Measurements from ENCODE around the gene SOWAHC. TPM values are rescaled to one million over a fixed set of nuclear protein-coding genes. Genes with fewer than 3 reads are reported as not detected.

The SOWAHC gene
- total and polyA plus RNA-seq, 2 of the 13 experiments (the other 11 are each of a cell fraction or from before 2014, with no cell fraction given): 21.2 to 22.5 TPM

- peak; percentile 85 for TF ChIP-seq ZNF574 (CRISPR knock-in tag; IDR thresholded peaks at IDR 0.05)
- no peak; the same call in 1 of the 2 replicates for TF ChIP-seq AFF4 (CRISPR knock-in tag; IDR thresholded peaks at IDR 0.05)
- no peak for TF ChIP-seq ZNF282 (IDR thresholded peaks at IDR 0.05; ENCODE audit: partially characterized antibody)
- peak; percentile 64 for TF ChIP-seq ZBTB7A (CRISPR knock-in tag; IDR thresholded peaks at IDR 0.05)
- TF ChIP-seq ZBTB38 (CRISPR knock-in tag; IDR thresholded peaks at IDR 0.05): peak; percentile 91; the same call in 1 of the 2 replicates
- TF ChIP-seq ZBTB1 (CRISPR knock-in tag; IDR thresholded peaks at IDR 0.05; ENCODE audit: borderline replicate concordance): no peak
- no peak for TF ChIP-seq MAFK (conservative IDR thresholded peaks at IDR 0.05 in 1 of 2, IDR thresholded peaks at IDR 0.05 in 1 of 2; ENCODE audit: low read length in 2 of 2)
- TF ChIP-seq ZNF800 (CRISPR knock-in tag; IDR thresholded peaks at IDR 0.05): peak; percentile 92; the same call in 1 of the 2 replicates
- TF ChIP-seq HMG20A (CRISPR knock-in tag; IDR thresholded peaks at IDR 0.05; ENCODE audit: borderline replicate concordance): peak; percentile 86; the same call in 1 of the 2 replicates
- TF ChIP-seq TRAFD1 (CRISPR knock-in tag; IDR thresholded peaks at IDR 0.05; ENCODE audit: borderline replicate concordance): no peak
- no peak for TF ChIP-seq SRF (IDR thresholded peaks at IDR 0.05; ENCODE audit: low read depth, low read length)
- no peak for TF ChIP-seq ZNF513 (CRISPR knock-in tag; conservative IDR thresholded peaks at IDR 0.05)
- TF ChIP-seq KDM4B (CRISPR knock-in tag; IDR thresholded peaks at IDR 0.05): peak; percentile 99
- peak; percentile 78; the same call in 1 of the 2 replicates for TF ChIP-seq ZNF138 (CRISPR knock-in tag; IDR thresholded peaks at IDR 0.05; ENCODE audit: low read depth)
- TF ChIP-seq EED (CRISPR knock-in tag; IDR thresholded peaks at IDR 0.05): peak; percentile 7
- TF ChIP-seq KDM3A (CRISPR knock-in tag; IDR thresholded peaks at IDR 0.05; ENCODE audit: low read depth): peak; percentile 79; the same call in 1 of the 2 replicates
These were observed at the start of gene SOWAHC, which contains the start of gene SEPTIN10 (continued) for GRCh38 chr2:109613922-109614714.
